Adrenal gland (tissue), 5 donors: ENCODE data around the gene ALDH1A3.

ENCODE experiments used
- POLR2A ChIP-seq, 2 donors: fragments of 450-650 bp; IDR thresholded peaks; one replicate each; pipeline ENCODE4 v1.6.1; 2017; ENCODE audit warnings: antibody characterized with exemption in 2 of 2, mild to moderate bottlenecking in 2 of 2, moderate library complexity in 1 of 2
- TF ChIP-seq, protein P1 (sequence below), 6 experiments: fragments of 450-650 bp in 4 of 6; fragments of 200-600 bp in 2 of 6; sonication (generic) in 1 of 6; IDR thresholded peaks; 1 replicate in 5 of 6; 2 replicates in 1 of 6; pipeline versions ENCODE4 v1.5.1 to v1.8.0; 2016 to 2021; ENCODE audit warnings: antibody characterized with exemption in 6 of 6, mild to moderate bottlenecking in 2 of 6, moderate library complexity in 1 of 6
- donor health status: DM: no; HTN: no; CAD: no.

DNA sequence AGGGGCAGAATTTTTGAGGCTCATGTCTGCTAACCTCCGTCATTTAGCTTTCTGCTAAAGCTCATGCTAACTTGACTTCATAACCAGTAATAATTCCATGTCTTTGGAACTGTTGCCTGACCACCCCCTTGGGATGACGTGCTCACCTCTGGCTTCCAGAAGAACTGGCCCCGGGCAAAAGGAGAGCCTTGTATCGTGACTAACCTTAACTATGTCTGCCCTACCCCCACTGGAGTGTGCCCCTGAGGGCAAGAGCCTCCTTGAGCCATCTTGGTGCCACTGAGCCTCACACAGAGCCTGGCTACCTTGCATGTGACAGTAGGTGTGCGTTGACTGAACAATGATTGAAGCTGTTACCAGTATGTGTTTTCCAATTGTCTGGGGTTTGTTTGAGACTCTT lies 44.3 kb downstream of the ALDH1A3 start:
- no peak for TF ChIP-seq POLR2A (IDR thresholded peaks at IDR 0.05)
- TF ChIP-seq, protein P1, sequence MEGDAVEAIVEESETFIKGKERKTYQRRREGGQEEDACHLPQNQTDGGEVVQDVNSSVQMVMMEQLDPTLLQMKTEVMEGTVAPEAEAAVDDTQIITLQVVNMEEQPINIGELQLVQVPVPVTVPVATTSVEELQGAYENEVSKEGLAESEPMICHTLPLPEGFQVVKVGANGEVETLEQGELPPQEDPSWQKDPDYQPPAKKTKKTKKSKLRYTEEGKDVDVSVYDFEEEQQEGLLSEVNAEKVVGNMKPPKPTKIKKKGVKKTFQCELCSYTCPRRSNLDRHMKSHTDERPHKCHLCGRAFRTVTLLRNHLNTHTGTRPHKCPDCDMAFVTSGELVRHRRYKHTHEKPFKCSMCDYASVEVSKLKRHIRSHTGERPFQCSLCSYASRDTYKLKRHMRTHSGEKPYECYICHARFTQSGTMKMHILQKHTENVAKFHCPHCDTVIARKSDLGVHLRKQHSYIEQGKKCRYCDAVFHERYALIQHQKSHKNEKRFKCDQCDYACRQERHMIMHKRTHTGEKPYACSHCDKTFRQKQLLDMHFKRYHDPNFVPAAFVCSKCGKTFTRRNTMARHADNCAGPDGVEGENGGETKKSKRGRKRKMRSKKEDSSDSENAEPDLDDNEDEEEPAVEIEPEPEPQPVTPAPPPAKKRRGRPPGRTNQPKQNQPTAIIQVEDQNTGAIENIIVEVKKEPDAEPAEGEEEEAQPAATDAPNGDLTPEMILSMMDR (IDR thresholded peaks at IDR 0.05), result no peak
